Stimulated activated CD4-positive, alpha-beta T cell treated with anti-CD3 and anti-CD28 coated beads, Interleukin-1b, Interleukin-23, amount 100 ng/mL, for 1 hour (primary cell): ENCODE measurements around the gene ARMH4.

Experiments used
- DNase-seq, 2 donors: peaks; one replicate each; pipeline ENCODE4 v3.0.0-alpha.2; 2020; ENCODE audit warnings: low read depth in 2 of 2

ARMH4 gene, protein sequence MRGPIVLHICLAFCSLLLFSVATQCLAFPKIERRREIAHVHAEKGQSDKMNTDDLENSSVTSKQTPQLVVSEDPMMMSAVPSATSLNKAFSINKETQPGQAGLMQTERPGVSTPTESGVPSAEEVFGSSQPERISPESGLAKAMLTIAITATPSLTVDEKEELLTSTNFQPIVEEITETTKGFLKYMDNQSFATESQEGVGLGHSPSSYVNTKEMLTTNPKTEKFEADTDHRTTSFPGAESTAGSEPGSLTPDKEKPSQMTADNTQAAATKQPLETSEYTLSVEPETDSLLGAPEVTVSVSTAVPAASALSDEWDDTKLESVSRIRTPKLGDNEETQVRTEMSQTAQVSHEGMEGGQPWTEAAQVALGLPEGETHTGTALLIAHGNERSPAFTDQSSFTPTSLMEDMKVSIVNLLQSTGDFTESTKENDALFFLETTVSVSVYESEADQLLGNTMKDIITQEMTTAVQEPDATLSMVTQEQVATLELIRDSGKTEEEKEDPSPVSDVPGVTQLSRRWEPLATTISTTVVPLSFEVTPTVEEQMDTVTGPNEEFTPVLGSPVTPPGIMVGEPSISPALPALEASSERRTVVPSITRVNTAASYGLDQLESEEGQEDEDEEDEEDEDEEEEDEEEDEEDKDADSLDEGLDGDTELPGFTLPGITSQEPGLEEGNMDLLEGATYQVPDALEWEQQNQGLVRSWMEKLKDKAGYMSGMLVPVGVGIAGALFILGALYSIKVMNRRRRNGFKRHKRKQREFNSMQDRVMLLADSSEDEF

DNA sequence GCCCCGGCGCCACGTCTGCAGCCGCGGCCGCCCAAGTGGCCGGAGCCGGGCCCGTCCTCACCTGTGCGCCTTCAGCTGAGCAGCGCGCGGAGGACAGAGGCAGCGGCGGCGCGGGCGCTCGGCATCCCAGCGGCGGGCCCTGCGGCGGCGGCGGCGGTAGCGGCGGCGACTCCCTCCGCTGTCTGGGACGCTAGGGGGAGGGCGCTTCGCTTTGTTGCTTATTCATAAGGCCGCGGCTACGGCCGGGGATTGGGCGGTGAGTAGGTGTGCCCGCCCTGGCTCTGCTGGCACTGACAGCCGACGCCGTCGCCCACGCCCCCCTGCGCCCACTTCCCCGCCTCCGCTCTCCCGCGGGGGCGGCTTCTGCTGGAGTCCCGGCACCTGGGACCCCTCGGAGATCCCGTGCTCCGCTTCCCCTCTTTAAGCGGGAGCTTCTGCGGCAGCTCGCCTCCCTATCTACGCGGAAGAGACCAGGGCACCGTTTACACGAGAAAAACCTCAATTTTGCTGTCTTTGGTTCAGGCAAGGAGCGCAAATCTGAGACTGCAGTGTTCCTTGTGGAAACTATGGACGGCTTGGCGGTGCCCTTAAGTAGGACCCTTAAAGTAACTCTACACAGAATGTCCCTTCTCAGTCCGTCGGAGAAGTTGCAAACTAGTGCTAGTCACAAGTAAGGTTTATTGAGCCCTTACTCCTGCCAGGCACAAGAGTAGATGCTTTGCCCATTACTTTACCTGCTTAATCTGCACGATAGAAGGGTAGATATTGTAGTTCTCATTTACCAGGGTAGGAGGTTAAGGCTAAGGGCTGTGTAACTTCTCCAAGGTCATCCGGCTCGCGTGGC, at the start of gene ARMH4:
TSS of gene ARMH4 (minus strand) at position 200 of the 844 bp plus-strand sequence. CDS start 12,855 bp downstream, outside the sequence.
- DNase-seq, result peak in 1 of 2 donors; percentile 21

DNA sequence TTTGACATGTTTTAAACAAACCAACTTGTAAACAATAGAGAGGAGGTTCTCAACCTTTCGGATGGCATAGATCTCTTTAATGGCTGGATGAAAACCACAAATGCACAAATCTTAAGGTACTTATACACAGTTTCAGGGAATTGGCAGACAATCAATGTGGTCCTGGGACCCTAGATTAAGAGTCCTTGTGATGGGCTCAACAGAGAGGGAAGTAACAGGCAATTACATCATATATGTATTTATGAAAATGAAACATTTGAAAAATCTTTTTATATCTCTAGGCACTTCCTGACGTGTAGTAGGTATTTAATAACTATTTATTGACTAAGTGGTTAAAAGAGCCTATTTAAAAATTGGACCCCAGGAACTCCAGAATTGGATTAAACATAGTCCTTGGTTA, 48.8 kb upstream of the ARMH4 start:
- no peak for DNase-seq

DNA sequence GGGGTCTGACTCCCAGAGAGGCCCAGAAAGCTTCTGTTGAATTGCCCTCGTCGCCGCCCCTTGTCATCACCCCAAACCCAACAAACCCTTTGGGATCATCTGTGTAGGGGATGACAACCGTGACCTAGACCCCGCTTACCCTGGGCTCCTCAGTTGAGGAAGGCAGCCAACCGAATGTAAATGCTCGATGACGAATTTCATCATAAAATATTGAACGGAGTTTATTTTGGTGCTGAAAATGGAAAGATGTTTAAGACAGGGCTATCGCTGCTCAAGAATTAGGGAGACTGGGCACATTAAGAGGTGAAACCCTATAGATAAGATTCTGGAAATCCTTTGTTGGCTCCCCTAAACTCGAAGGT, 48.4 kb upstream of the ARMH4 start:
- no peak for DNase-seq

DNA sequence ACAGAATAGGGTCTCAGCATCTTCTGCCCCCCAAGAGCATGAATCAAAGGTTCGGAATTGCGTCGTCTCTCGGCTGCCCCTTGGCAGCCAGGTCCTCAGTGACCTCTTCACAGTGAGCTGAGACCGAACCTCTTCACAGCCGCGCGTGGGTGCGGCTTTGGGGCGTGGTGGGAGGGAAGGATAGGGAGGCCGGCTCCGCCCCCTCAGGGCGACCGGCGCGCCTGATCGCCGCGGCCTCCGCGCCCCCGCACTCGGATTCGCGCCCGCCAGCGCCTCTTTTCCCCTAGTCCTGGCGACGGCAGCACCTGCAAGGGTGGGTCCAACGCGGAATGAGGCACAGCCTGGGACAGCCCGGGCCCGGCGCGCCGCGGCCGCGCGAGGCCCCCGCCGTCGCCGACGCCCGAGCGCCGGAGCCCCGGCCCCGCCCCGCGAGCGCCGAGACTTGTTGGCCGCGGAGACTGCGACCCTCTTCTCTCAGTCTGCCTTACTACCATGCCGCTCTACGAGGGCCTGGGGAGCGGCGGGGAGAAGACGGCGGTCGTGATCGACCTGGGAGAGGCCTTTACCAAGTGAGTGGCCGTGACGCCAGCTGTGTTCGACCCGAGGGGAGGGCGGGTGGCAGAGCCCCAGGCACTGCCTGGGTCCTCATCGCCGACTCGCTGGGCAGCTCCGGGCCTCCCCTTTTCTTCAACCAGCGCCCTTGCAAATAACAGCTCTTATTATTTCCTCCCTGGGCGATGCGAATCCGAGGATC, 47.9 kb upstream of the ARMH4 start, which contains the start of gene ACTR10:
TSS of gene ACTR10 (plus strand) at position 424 of the 754 bp plus-strand sequence. CDS start at position 493, 69 bp downstream.
- DNase-seq, result peak; percentile 57 to 78

DNA sequence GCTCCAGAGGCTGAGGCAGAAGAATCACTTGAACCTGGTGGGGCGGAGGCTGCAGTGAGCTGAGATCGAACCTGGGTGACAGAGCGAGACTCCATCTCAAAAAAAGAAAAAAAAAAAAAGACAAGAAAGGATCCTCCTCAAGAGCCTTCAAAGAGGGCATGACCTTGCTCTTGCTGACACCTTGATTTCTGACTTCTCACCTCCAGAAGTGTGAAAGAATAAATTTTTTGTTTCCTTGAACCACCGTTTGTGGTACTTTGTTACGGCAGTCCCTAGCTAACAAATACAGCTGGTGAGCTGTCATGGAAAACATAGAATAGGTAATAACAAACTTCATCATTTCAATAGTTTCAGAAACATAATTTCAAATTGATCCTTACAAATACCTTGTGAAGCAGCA, 46.1 kb upstream of the ARMH4 start:
- no peak for DNase-seq

DNA sequence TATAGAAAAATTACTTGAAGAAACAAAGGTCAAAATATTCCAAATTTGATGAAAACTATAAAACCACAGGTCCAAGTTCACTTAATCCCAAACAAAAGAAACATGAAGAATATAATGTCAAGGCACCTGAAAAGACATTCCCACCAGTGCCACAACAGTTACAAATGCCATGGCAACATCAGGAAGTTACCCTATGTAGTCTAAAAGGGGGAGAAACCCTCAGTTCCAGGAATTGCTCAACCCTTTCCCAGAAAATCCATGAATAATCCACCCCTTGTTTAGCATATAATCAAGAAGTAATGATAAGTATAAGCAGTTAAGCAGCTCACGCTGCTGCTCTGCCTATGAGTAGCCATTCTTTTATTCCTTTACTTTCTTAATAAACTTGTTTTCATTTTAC, 44.2 kb upstream of the ARMH4 start:
- DNase-seq, result no peak

DNA sequence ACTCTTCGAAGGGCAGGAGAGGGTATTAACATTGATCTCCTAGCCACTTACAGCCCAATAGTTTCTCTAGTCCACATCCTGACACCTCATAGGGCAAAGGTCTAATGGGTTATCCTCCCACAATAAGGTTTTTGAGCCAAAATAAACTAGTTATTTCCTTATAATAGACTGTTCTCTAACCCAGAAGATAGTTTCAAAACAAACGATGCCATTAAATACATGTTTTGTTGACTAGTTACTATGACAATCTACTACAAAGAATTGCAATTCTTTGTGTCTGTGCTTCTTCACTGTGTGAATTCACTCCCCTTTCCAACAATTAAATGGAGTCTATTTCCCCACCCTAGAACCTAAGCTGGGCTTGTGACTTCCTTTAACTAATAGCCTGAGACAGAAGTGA, 41.5 kb upstream of the ARMH4 start:
- no peak for DNase-seq

DNA sequence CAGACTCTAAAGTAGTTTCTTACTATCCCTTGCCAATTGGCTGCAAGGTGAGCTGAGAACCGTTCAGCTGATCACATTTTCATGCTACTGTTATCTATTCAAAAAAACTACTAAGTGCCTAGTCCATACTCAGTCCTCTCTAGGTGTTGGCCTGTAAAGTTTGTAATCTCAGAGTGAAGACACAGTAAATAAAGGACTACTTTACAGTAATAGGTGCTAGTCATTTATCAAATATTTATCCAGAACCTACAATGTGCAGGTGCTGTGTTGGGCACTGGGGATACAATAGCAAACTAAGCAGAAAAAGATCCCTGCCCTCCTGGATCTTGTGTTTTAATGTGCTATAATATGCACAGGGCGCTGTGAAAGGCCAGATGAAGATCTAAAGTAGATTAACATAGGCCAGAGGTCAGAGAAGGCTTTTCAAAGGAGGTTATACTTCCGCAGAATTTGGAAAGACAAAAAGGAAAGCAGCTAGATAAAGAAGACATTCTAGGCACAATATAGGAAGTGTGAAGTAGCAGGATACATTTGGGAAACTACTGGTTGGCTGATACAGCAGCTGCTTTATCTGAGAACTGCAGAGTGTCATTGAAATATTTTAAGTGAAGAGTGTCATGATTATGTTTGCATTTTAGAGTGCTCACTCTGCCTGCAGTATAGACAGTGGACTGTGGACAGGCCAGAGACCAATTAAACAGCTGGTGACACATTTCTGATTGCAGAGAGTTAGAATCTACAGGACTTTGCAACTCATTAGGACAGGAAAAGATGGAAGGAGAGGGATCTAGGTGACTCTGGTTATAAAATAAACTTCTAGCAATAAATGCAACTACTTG, 40.0 kb upstream of the ARMH4 start:
- no peak for DNase-seq

DNA sequence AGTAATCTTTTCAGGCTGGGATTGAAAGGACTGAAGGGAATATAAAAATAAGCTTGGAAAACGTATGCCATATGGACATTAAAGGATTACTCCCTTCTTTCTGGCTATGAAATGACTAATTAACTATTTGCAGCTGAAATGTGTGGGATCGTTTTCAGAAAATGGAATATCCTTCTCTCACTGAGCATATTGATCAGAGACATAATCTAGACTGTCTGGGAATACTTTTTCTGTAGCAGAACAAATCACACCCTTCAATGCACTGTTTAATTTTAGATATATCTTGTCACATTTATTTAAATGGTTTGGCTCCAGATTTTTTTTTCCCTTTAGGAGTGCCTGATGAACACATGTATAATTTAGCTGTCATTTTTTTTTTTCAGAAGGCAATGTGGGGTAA, 37.2 kb upstream of the ARMH4 start:
- DNase-seq, result no peak

DNA sequence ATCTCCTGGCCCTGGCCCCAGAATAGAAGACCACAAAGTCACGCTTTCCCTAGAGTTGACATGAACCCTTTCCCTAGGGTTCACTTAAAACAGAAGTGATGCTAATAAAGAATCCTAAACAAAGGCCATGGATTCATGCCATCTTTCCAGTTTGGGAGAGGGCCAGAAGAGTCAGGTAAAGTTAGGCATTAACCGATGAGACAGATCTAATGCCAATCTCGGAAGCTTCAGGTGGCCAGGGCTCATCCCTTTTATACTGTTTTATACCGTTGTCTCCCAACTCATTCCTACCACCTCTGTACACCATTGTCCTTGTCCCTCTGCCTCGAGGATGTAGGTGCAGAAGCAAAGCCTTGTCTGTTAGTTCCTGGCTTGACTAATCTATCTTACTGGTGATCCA, 25.1 kb upstream of the ARMH4 start:
- no peak for DNase-seq

DNA sequence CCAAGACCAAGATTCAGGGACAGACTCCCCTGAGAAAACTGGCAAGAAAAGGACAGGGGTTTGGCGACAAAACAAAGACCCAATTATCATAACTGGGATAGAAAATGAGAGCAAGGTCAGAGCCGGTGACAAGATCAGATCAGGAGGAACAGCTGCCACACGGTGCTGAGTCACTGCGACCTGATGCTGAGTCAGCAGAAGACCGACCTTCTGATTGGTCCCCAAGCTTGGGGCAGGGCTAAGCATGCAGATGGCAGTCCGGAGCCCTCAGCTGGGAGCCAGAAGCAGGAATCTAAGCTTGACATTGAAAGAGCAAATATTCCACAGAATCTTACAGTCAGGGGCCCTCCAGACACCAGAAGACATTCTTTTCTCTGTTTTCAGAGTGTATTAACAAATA, 19.1 kb upstream of the ARMH4 start:
- DNase-seq, result peak in 1 of 2 donors; percentile 17

DNA sequence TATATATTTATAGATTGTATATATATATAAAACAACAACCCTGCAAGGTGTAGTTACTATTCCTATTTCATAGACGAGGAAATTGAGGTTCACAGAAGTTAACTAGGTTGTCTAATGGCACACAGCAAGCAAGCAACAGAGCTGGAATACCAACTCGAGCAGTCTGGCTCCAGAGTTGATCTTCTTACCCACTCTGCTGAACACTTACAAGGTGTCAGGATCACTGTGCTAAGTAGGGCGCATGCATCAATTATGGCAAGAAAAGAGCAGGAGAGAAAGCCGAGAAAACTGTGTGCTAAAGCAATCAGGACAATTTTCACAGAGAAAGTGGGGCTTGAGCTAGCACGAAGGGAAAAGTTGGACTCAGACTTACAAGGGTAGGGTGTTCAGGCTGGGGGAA, 15.9 kb upstream of the ARMH4 start:
- no peak for DNase-seq

DNA sequence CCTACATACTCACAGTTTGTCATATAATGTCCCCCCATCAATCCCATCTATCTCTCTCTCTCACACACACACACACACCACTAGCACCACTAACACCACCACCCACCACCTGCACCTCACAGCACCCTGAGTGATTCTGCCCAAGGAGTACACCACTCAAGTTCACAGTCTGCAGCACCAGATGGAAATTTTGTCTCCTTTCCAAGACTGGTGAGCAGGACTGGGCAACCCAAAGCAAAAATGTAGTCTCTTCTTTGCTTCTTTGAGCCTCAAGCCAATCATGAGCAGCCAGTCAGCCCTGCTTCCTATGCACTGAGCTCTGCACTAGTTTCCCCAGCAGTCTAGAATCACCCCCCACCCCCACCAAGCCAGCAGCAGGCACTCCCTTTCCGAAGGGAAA, 15.0 kb upstream of the ARMH4 start:
- DNase-seq, result no peak

DNA sequence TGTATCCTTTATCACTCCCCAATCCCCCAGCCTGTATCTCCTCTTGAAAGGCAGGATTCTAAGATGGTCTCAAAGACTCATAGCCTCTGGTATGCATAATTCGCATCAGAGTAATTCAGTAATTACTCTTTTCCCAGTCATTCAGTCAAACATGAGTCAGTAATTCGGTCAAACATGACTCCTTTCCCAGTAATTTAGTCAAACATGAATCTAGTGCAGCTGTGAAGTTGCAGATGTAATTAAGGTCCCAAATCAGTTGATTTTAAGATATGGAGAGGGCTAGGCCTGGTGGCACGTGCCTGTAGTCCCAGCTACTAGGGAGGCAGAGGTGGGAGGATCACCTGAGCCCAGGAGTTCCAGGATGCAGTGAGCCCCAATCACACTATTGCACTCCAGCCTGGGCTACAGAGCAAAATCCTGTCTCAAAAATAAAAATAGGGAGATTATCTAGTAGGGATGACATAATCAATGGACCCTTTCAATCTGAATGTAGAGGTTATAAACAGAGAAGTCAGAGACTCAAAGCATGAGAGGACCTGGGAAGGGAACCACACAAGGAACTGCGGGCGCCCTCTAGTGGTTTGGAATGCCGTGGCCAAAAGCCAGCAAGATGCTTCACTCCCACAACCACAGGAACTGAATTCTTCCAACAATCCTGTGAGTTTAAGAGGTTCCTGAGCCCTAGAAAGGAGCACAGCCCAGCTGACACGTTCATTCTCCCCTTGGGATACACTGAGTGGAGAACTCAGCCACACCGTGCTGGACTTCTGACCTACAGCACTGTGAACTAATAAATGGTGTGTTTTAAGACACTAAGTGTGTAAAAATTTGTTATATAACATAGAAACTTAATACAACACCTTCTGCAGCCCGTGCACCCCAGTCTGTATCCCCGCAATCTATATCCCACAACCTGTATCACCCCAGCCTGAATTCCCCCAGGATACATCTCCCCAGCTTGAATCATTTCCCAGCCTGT, 14.3 kb upstream of the ARMH4 start:
- DNase-seq, result peak; percentile 29 to 62

DNA sequence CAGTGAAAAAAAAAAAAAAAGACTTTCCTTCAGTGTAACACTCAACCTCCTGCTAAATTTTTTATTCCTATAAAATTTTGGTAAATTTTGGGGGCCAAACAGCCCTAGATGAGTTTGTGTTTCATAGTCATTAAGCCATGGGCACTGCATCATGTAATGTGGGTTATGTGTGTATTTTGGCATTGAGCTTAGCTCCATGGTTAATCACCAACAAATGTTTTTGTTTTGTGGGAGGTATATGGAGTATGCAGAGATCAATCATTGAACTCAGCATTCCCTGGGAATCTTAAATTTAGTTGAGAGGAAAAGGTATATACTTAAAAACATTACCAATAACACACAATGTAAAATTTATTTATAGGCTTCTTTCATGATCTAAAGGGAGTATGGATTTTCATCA, 8.5 kb upstream of the ARMH4 start:
- DNase-seq, result no peak

DNA sequence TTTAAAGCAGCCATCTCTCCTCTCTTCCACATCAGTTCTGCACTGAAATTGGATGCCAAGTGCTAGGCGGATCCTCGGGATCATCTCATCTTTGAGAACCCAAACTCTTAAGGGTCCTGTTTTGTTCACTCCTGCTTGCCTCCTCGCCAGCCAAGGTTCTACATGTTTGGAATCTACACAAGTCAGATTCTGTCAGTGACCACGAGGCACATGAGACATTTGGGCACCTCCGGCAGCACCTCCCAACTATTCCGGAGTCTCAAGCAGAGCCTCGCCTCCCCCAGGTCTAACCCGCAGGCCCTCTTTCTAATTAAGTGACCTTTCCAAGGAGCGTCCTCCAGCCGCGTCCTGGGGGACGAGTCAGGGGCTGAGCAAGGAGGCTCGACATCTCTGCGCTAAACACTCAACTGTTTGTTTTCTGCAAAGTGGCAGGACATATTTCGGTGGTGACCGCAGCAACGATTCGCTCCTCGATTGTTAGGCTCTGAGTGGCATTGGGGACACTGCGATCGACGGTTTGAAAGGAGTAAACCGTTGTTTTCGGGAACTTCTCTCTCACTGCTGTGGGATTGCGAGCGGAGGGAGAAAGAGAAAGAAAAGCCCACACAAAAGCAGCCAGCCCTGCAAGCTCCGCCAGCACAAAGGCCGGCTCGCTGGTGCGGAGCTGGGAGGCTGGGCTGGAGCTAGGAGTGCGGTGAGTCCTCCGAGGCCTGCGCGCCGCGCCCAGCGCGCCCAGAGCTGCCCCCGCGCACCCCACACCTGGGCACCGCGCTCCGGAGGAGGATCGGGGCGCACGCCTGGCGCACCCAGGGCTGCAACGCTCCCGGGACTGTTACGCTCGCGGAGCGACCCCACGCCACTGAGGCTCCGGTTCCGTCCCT, 640 bp downstream of the ARMH4 start:
- no peak for DNase-seq

DNA sequence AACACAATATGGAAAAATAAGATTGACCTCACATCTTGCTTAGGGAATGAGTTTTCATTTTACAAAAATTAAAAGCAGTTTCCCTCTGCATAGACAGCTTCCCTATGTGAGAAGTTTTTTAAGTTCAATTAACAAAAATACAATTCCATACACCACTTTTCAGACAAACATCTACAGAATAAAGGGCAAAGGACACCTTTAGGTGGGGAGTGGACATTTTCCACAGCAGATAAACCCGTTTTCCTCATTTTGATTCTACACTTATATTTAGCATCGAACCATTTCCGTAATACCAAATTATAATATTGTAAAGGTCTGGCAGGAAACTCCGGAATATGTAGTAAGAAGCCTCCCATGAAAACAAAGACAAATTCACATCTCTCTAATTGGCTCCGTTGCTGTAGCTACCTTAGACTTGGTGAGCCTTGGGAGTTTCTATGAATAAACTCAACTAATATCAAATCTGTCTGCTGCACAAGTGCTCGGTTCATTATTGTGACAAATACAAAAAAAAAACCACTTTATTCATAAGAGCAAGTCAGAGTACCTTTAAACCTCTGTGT, 1.7 kb downstream of the ARMH4 start:
- DNase-seq, result no peak

DNA sequence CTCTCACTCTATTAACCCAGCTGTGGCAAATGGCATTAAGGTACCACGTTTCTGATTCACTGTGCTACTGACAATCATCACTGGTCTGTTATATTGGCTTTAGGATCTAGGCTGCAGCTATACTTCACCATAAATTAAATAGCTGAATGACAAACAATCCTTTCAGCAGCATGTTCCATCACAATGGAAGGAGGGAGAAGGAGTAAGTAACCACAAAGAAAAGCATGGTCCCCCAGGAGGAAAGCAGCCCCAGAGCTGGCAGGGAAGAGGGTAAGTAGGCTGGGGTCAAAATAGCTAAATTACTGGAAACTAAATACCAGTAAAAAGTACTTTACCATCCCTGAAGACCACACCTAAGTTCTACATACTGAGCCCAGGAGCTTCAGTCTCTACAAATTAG, 2.8 kb downstream of the ARMH4 start:
- DNase-seq, result no peak
